ENCODE data around the gene CD6. TPM values are rescaled to one million over a fixed set of nuclear protein-coding genes. Genes with fewer than 3 reads are reported as not detected.
A peak's percentile ranks its signal among the peaks of the same experiment; 100 is the strongest.

CD6 gene
- total and polyA plus RNA-seq, 2 donors (not counting 3 experiments of a cell fraction or from before 2014, with no cell fraction given): not detected

DNA sequence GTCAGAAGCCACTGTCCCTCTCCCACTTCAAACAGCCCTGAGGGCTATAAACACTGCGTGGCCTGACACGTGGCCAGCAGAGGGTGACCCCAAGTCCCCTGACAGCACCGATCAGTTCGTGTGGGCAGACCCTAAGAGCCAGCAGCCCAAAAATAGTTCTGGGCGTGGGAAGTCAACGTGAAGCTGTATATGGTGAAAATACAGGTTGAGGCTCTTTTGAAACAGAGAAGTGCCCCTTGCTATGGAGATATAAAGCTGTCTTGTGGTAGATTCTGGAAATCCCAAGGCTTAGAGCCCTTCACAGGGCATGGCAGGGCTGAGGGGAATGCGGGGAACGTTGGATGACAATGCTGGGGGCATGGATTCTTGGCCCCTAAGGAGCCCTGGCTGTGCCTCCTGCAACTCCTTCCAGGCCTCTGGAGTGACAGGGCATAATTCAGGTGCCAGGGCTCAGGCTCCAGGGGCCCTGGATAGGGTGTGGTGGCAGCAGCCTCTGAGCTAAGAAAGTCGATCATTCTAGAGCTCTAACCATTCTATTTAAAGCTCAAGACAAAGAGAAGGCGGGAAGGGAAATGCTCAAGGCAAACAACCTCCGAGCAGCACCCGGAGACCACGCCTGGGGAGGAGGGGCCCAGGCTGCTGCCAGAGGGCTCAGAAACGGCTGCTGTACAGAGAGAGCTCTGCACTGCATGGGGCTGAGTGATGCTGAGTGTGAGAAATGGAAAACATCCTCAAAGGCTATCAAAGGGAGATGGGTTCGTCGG lies 70.5 kb downstream of the CD6 start:
- TF ChIP-seq, protein P1, sequence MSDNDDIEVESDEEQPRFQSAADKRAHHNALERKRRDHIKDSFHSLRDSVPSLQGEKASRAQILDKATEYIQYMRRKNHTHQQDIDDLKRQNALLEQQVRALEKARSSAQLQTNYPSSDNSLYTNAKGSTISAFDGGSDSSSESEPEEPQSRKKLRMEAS (IDR thresholded peaks at IDR 0.05; ENCODE audit: insufficient read depth, insufficient read length): no peak
- TF ChIP-seq POLR2AphosphoS5 (IDR thresholded peaks at IDR 0.05; ENCODE audit: insufficient read depth, low read depth, low read length) (no peak), GATA2 (IDR thresholded peaks at IDR 0.05; ENCODE audit: insufficient read depth, insufficient read length, low read depth, low read length) (no peak)
- FAIRE-seq: no peak
- no peaks in the 10 kb centered on the region for H3K36me3 ChIP-seq (ENCODE audit: control insufficient read depth in 2 of 2, extremely low read depth in 1 of 2, insufficient read depth in 2 of 2, low read length in 2 of 2)
- BruUV-seq (replicated peaks): no TSS peak
- H3K27ac ChIP-seq (ENCODE audit: insufficient read depth, low read depth, low read length): no peak overlapping the region
- intact Hi-C loops (cut with micrococcal nuclease): no loop called here
- no peaks in the 10 kb centered on the region for H3K4me1 ChIP-seq (ENCODE audit: control insufficient read depth, extremely low read depth, insufficient read depth, low read length)
- H4K20me1 ChIP-seq (replicated peaks; ENCODE audit: control insufficient read depth, extremely low read depth, insufficient read depth, low read length): no peaks in the 10 kb centered on the region
- peak; percentile 20 for DNase-seq (ENCODE audit: low read depth, low spot score)
- no peaks in the 10 kb centered on the region for H3K9me3 ChIP-seq (replicated peaks; ENCODE audit: control insufficient read depth, insufficient read depth, low read length)
- POLR2A ChIA-PET: no interaction called here
- H3K9ac ChIP-seq (replicated peaks; ENCODE audit: extremely low read depth, insufficient read depth, low read length): no peak overlapping the region
- CTCF ChIA-PET: interaction anchor here (0.8 to 1.0 kb wide), 2 partner anchors 11 to 14 kb away, joined by 3 to 5 read pairs; no protein-coding TSS in a partner anchor
- H3K9me1 ChIP-seq (replicated peaks; ENCODE audit: control insufficient read depth, extremely low read depth, insufficient read depth, low read length): no peaks in the 10 kb centered on the region
- dilution Hi-C loops (cut with MboI; ENCODE audit: extremely low pct_ligation_motif_present, low sequenced_read_pairs): no loop called here
- H3K4me2 ChIP-seq (ENCODE audit: insufficient read depth, low read length): no peak overlapping the region
- H3K4me3 ChIP-seq (replicated peaks in 1 of 3; ENCODE audit: insufficient read depth in 1 of 3, low read depth in 1 of 3, low read length in 3 of 3): no peak overlapping the region
- peak overlapping the region; percentile 44 for H2AFZ ChIP-seq (ENCODE audit: low read depth, low read length)
- no peaks in the 10 kb centered on the region for H3K79me2 ChIP-seq (ENCODE audit: control insufficient read depth, insufficient read depth, low read length)
- peaks cover 2 to 4% of the 10 kb centered on the region in 2 experiments for H3K27me3 ChIP-seq (ENCODE audit: control insufficient read depth in 2 of 2, insufficient read depth in 2 of 2, low read length in 2 of 2)

DNA sequence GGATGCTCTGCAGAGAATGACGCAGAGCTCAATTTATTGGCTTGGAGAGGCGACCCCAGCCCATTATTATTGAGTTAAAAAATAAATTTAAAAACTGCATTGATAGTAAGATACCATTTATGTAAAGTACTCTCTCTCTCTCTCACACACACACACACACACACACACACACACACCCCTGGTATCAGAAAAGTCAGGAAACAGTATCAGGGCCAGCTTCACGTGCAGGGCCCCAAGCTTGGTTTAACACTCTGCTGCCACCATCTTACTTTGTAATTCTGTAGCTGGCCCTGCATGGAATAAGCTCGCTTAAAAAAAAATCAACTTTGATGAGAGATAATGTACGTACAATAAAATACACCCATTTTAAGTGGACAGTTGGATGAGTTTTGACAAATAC lies 71.1 kb downstream of the CD6 start:
- H3K9me3 ChIP-seq (replicated peaks; ENCODE audit: control insufficient read depth, insufficient read depth, low read length): no peaks in the 10 kb centered on the region
- H3K27ac ChIP-seq (ENCODE audit: insufficient read depth, low read depth, low read length): no peak overlapping the region
- intact Hi-C loops (cut with micrococcal nuclease) (no loop called here), dilution Hi-C loops (cut with MboI; ENCODE audit: extremely low pct_ligation_motif_present, low sequenced_read_pairs) (no loop called here)
- no peak overlapping the region for H3K4me2 ChIP-seq (ENCODE audit: insufficient read depth, low read length)
- no peaks in the 10 kb centered on the region for H3K9me1 ChIP-seq (replicated peaks; ENCODE audit: control insufficient read depth, extremely low read depth, insufficient read depth, low read length)
- no peak overlapping the region for H3K4me3 ChIP-seq (replicated peaks in 1 of 3; ENCODE audit: insufficient read depth in 1 of 3, low read depth in 1 of 3, low read length in 3 of 3)
- no peak overlapping the region for H2AFZ ChIP-seq (ENCODE audit: low read depth, low read length)
- peaks cover 3 to 4% of the 10 kb centered on the region in 2 experiments for H3K27me3 ChIP-seq (ENCODE audit: control insufficient read depth in 2 of 2, insufficient read depth in 2 of 2, low read length in 2 of 2)
- H3K79me2 ChIP-seq (ENCODE audit: control insufficient read depth, insufficient read depth, low read length): no peaks in the 10 kb centered on the region
- CTCF ChIA-PET: interaction anchor here (0.8 to 1.0 kb wide), 2 partner anchors 11 to 15 kb away, joined by 3 to 5 read pairs; no protein-coding TSS in a partner anchor
- POLR2A ChIA-PET: no interaction called here
- H3K9ac ChIP-seq (replicated peaks; ENCODE audit: extremely low read depth, insufficient read depth, low read length): no peak overlapping the region
- H3K4me1 ChIP-seq (ENCODE audit: control insufficient read depth, extremely low read depth, insufficient read depth, low read length): no peaks in the 10 kb centered on the region
- BruUV-seq (replicated peaks): no TSS peak
- no peaks in the 10 kb centered on the region for H4K20me1 ChIP-seq (replicated peaks; ENCODE audit: control insufficient read depth, extremely low read depth, insufficient read depth, low read length)
- FAIRE-seq (no peak), DNase-seq (ENCODE audit: low read depth, low spot score) (no peak)
- no peaks in the 10 kb centered on the region for H3K36me3 ChIP-seq (ENCODE audit: control insufficient read depth in 2 of 2, extremely low read depth in 1 of 2, insufficient read depth in 2 of 2, low read length in 2 of 2)
- TF ChIP-seq, protein P1 (IDR thresholded peaks at IDR 0.05; ENCODE audit: insufficient read depth, insufficient read length): no peak
- no peak for TF ChIP-seq POLR2AphosphoS5 (IDR thresholded peaks at IDR 0.05; ENCODE audit: insufficient read depth, low read depth, low read length)
- no peak for TF ChIP-seq EZH2 (IDR thresholded peaks at IDR 0.05; ENCODE audit: borderline replicate concordance, low read depth, low read length, severe bottlenecking)
- no peak for TF ChIP-seq GATA2 (IDR thresholded peaks at IDR 0.05; ENCODE audit: insufficient read depth, insufficient read length, low read depth, low read length)
- TF ChIP-seq MYC (IDR thresholded peaks at IDR 0.05; ENCODE audit: low read depth, low read length): no peak
- TF ChIP-seq, protein P2, sequence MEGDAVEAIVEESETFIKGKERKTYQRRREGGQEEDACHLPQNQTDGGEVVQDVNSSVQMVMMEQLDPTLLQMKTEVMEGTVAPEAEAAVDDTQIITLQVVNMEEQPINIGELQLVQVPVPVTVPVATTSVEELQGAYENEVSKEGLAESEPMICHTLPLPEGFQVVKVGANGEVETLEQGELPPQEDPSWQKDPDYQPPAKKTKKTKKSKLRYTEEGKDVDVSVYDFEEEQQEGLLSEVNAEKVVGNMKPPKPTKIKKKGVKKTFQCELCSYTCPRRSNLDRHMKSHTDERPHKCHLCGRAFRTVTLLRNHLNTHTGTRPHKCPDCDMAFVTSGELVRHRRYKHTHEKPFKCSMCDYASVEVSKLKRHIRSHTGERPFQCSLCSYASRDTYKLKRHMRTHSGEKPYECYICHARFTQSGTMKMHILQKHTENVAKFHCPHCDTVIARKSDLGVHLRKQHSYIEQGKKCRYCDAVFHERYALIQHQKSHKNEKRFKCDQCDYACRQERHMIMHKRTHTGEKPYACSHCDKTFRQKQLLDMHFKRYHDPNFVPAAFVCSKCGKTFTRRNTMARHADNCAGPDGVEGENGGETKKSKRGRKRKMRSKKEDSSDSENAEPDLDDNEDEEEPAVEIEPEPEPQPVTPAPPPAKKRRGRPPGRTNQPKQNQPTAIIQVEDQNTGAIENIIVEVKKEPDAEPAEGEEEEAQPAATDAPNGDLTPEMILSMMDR (IDR thresholded peaks at IDR 0.05; ENCODE audit: extremely low read depth in 1 of 2, insufficient read depth in 1 of 2, low read depth in 1 of 2, low read length in 2 of 2): no peak
- no peak for TF ChIP-seq POLR2A (IDR thresholded peaks at IDR 0.05; ENCODE audit: low read depth, low read length)
- TF ChIP-seq JUN (IDR thresholded peaks at IDR 0.05; ENCODE audit: borderline replicate concordance, insufficient read depth, insufficient read length, low read depth): no peak
- no peak for TF ChIP-seq FOS (IDR thresholded peaks at IDR 0.05; ENCODE audit: borderline replicate concordance, insufficient read depth, low read length)
